ENCODE data around the gene CDK14. TPM values are rescaled to one million over a fixed set of nuclear protein-coding genes. Genes with fewer than 3 reads are reported as not detected.

The CDK14 gene
- total and polyA plus RNA-seq, 2 donors (not counting 3 experiments of a cell fraction or from before 2014, with no cell fraction given): 5.5 to 34.2 TPM

- DNase-seq (ENCODE audit: low read depth, low spot score): no peak
- no TSS peak for BruUV-seq (replicated peaks)
- Histone ChIP-seq H3K9me3 (replicated peaks; ENCODE audit: control insufficient read depth, insufficient read depth, low read length) (no peaks in the 10 kb centered on the region), H3K9me1 (replicated peaks; ENCODE audit: control insufficient read depth, extremely low read depth, insufficient read depth, low read length) (peaks cover 2% of the 10 kb centered on the region), H3K4me2 (ENCODE audit: insufficient read depth, low read length) (no peak overlapping the region), H3K4me3 (replicated peaks in 1 of 3; ENCODE audit: insufficient read depth in 1 of 3, low read depth in 1 of 3, low read length in 3 of 3) (no peak overlapping the region), H2AFZ (ENCODE audit: low read depth, low read length) (no peak overlapping the region), H4K20me1 (replicated peaks; ENCODE audit: control insufficient read depth, extremely low read depth, insufficient read depth, low read length) (no peaks in the 10 kb centered on the region), H3K9ac (replicated peaks; ENCODE audit: extremely low read depth, insufficient read depth, low read length) (no peak overlapping the region), H3K27ac (ENCODE audit: insufficient read depth, low read depth, low read length) (no peak overlapping the region), H3K36me3 (ENCODE audit: control insufficient read depth in 2 of 2, extremely low read depth in 1 of 2, insufficient read depth in 2 of 2, low read length in 2 of 2) (no peaks in the 10 kb centered on the region), H3K79me2 (ENCODE audit: control insufficient read depth, insufficient read depth, low read length) (no peaks in the 10 kb centered on the region), H3K27me3 (ENCODE audit: control insufficient read depth in 2 of 2, insufficient read depth in 2 of 2, low read length in 2 of 2) (no peaks in the 10 kb centered on the region), H3K4me1 (ENCODE audit: control insufficient read depth, extremely low read depth, insufficient read depth, low read length) (no peaks in the 10 kb centered on the region)
- TF ChIP-seq EZH2 (IDR thresholded peaks at IDR 0.05; ENCODE audit: borderline replicate concordance, low read depth, low read length, severe bottlenecking): no peak
- TF ChIP-seq FOS (IDR thresholded peaks at IDR 0.05; ENCODE audit: borderline replicate concordance, insufficient read depth, low read length): no peak
- TF ChIP-seq POLR2AphosphoS5 (IDR thresholded peaks at IDR 0.05; ENCODE audit: insufficient read depth, low read depth, low read length): no peak
- no peak for TF ChIP-seq CTCF (IDR thresholded peaks at IDR 0.05; ENCODE audit: extremely low read depth in 1 of 2, insufficient read depth in 1 of 2, low read depth in 1 of 2, low read length in 2 of 2)
- no peak for TF ChIP-seq MYC (IDR thresholded peaks at IDR 0.05; ENCODE audit: low read depth, low read length)
- TF ChIP-seq MAX (IDR thresholded peaks at IDR 0.05; ENCODE audit: insufficient read depth, insufficient read length): no peak
- TF ChIP-seq GATA2 (IDR thresholded peaks at IDR 0.05; ENCODE audit: insufficient read depth, insufficient read length, low read depth, low read length): no peak
- no peak for TF ChIP-seq POLR2A (IDR thresholded peaks at IDR 0.05; ENCODE audit: low read depth, low read length)
- no peak for TF ChIP-seq JUN (IDR thresholded peaks at IDR 0.05; ENCODE audit: borderline replicate concordance, insufficient read depth, insufficient read length, low read depth)
- ChIA-PET POLR2A (no interaction called here), CTCF (interaction anchor here (1.2 kb wide), 1 partner anchor 16 kb away, joined by 4 read pairs; no protein-coding TSS in a partner anchor)
- dilution Hi-C loops (cut with MboI; ENCODE audit: extremely low pct_ligation_motif_present, low sequenced_read_pairs): no loop called here
- intact Hi-C loops (cut with micrococcal nuclease): no loop called here
- FAIRE-seq: no peak
These were observed 246.3 kb downstream of the CDK14 start for GRCh38 chr7:90842430-90842788.
